ENCODE data around the gene ARHGAP27. TPM values are rescaled to one million over a fixed set of nuclear protein-coding genes. Genes with fewer than 3 reads are reported as not detected.
A peak's percentile ranks its signal among the peaks of the same experiment; 100 is the strongest.
"Not testable (repeated sequence)": the region's sequence is repeated elsewhere in the genome, so short reads cannot be mapped to it uniquely, and the experiment has no call there.

ARHGAP27 gene
- 10 to 100 TPM; 23.5 to 64.9 (median 27.8) TPM for polyA plus RNA-seq

GRCh38 chr17:45432405-45433158 lies at the start of gene ARHGAP27:
ARHGAP27 (minus strand) TSS chr17:45432870; CDS start chr17:45430279, 2,591 bp downstream.
- DNase-seq, result peak in 2 of 3 donors; percentile 26 to 28

GRCh38 chr17:45482317-45482716 lies 49.6 kb upstream of the ARHGAP27 start:
- not testable (repeated sequence) for H3K27me3 Mint-ChIP-seq (ENCODE audit: low read depth in 3 of 3); H3K4me3 Mint-ChIP-seq; DNase-seq; H3K9me3 Mint-ChIP-seq; H3K36me3 Mint-ChIP-seq; H3K27ac Mint-ChIP-seq
- H3K4me1 Mint-ChIP-seq, result peaks cover 13 to 18% of the 10 kb centered on the region in 2 donors

More at GRCh38 chr17:45432405-45433158, at the start of gene ARHGAP27:
- H3K27ac Mint-ChIP-seq, result peak within 1 kb of the TSS; percentile 45 to 75 (median 72)
- peak within 1 kb of the TSS; percentile 85 to 90 (median 88) for H3K4me3 Mint-ChIP-seq
- peaks cover 0 to 5% (median 0%) of the 10 kb centered on the region in 3 donors for H3K36me3 Mint-ChIP-seq
- peaks cover 26 to 28% of the 10 kb centered on the region in 2 donors for H3K4me1 Mint-ChIP-seq
- H3K27me3 Mint-ChIP-seq (ENCODE audit: low read depth in 3 of 3), result peaks cover 2 to 11% (median 10%) of the 10 kb centered on the region in 3 donors
- no peaks in the 10 kb centered on the region for H3K9me3 Mint-ChIP-seq

GRCh38 chr17:45475436-45475835 lies 42.8 kb upstream of the ARHGAP27 start:
- H3K9me3 Mint-ChIP-seq; DNase-seq; H3K27ac Mint-ChIP-seq; H3K4me1 Mint-ChIP-seq; H3K4me3 Mint-ChIP-seq; H3K27me3 Mint-ChIP-seq (ENCODE audit: low read depth in 3 of 3): not testable (repeated sequence)
- peaks cover 7 to 16% (median 14%) of the 10 kb centered on the region in 3 donors for H3K36me3 Mint-ChIP-seq

- H3K36me3 Mint-ChIP-seq, result peaks cover 0 to 11% (median 11%) of the 10 kb centered on the region in 3 donors
- H3K27ac Mint-ChIP-seq; H3K27me3 Mint-ChIP-seq (ENCODE audit: low read depth in 3 of 3); DNase-seq; H3K4me1 Mint-ChIP-seq; H3K4me3 Mint-ChIP-seq; H3K9me3 Mint-ChIP-seq: not testable (repeated sequence)
Observed at GRCh38 chr17:45472249-45472648, 39.6 kb upstream of the ARHGAP27 start.

- H3K27me3 Mint-ChIP-seq (ENCODE audit: low read depth in 3 of 3); H3K4me3 Mint-ChIP-seq; H3K9me3 Mint-ChIP-seq; H3K4me1 Mint-ChIP-seq; DNase-seq: not testable (repeated sequence)
- Mint-ChIP-seq H3K27ac (peak overlapping the region in 1 of 6 donors; percentile 18), H3K36me3 (peaks cover 0 to 15% (median 12%) of the 10 kb centered on the region in 3 donors)
Observed at GRCh38 chr17:45469204-45469563, 36.5 kb upstream of the ARHGAP27 start.

GRCh38 chr17:45468293-45469203 lies 35.9 kb upstream of the ARHGAP27 start:
- not testable (repeated sequence) for DNase-seq; H3K27me3 Mint-ChIP-seq (ENCODE audit: low read depth in 3 of 3); H3K4me3 Mint-ChIP-seq; H3K9me3 Mint-ChIP-seq; H3K4me1 Mint-ChIP-seq; H3K27ac Mint-ChIP-seq
- H3K36me3 Mint-ChIP-seq, result peaks cover 0 to 15% (median 9%) of the 10 kb centered on the region in 3 donors

- peaks cover 8 to 15% (median 9%) of the 10 kb centered on the region in 3 donors for H3K36me3 Mint-ChIP-seq
- H3K4me1 Mint-ChIP-seq, result peaks cover 19 to 26% of the 10 kb centered on the region in 2 donors
Observed at GRCh38 chr17:45461524-45462327, 29.1 kb upstream of the ARHGAP27 start.

GRCh38 chr17:45460422-45460821 lies 27.8 kb upstream of the ARHGAP27 start:
- not testable (repeated sequence) for H3K9me3 Mint-ChIP-seq; H3K27me3 Mint-ChIP-seq (ENCODE audit: low read depth in 3 of 3); H3K4me3 Mint-ChIP-seq; DNase-seq
- Mint-ChIP-seq H3K36me3 (peaks cover 8 to 21% (median 12%) of the 10 kb centered on the region in 3 donors), H3K27ac (peak overlapping the region in 1 of 6 donors; percentile 86), H3K4me1 (peaks cover 21 to 26% of the 10 kb centered on the region in 2 donors)

More at GRCh38 chr17:45461524-45462327, 29.1 kb upstream of the ARHGAP27 start:
- Mint-ChIP-seq H3K4me3 (peak overlapping the region; percentile 45 to 73 (median 66)), H3K27ac (peak overlapping the region; percentile 88 to 95 (median 92))
- H3K27me3 Mint-ChIP-seq (ENCODE audit: low read depth in 3 of 3); H3K9me3 Mint-ChIP-seq: not testable (repeated sequence)
- peak; percentile 45 to 52 (median 49) for DNase-seq

- peak overlapping the region in 4 of 6 donors; percentile 2 to 86 (median 71) for H3K27ac Mint-ChIP-seq
Observed at GRCh38 chr17:45454341-45454740, 21.7 kb upstream of the ARHGAP27 start.

GRCh38 chr17:45453731-45454130 lies 21.1 kb upstream of the ARHGAP27 start:
- peaks cover 14 to 23% (median 17%) of the 10 kb centered on the region in 3 donors for H3K36me3 Mint-ChIP-seq
- peaks cover 24 to 28% of the 10 kb centered on the region in 2 donors for H3K4me1 Mint-ChIP-seq
- not testable (repeated sequence) for H3K4me3 Mint-ChIP-seq; H3K27ac Mint-ChIP-seq; H3K27me3 Mint-ChIP-seq (ENCODE audit: low read depth in 3 of 3); H3K9me3 Mint-ChIP-seq; DNase-seq

More at GRCh38 chr17:45454341-45454740, 21.7 kb upstream of the ARHGAP27 start:
- H3K27me3 Mint-ChIP-seq (ENCODE audit: low read depth in 3 of 3); DNase-seq; H3K9me3 Mint-ChIP-seq: not testable (repeated sequence)
- Mint-ChIP-seq H3K4me3 (peak overlapping the region in 4 of 5 donors; percentile 33 to 49 (median 43)), H3K36me3 (peaks cover 17 to 27% (median 17%) of the 10 kb centered on the region in 3 donors), H3K4me1 (peaks cover 24 to 28% of the 10 kb centered on the region in 2 donors)

GRCh38 chr17:45453225-45453534 lies 20.5 kb upstream of the ARHGAP27 start:
- H3K4me1 Mint-ChIP-seq, result peaks cover 24 to 29% of the 10 kb centered on the region in 2 donors
- H3K36me3 Mint-ChIP-seq, result peaks cover 14 to 23% (median 17%) of the 10 kb centered on the region in 3 donors
- not testable (repeated sequence) for H3K9me3 Mint-ChIP-seq; H3K4me3 Mint-ChIP-seq; H3K27ac Mint-ChIP-seq; H3K27me3 Mint-ChIP-seq (ENCODE audit: low read depth in 3 of 3); DNase-seq

- not testable (repeated sequence) for DNase-seq; H3K9me3 Mint-ChIP-seq; H3K27me3 Mint-ChIP-seq (ENCODE audit: low read depth in 3 of 3)
- peak overlapping the region in 1 of 5 donors; percentile 54 for H3K4me3 Mint-ChIP-seq
- H3K4me1 Mint-ChIP-seq, result peaks cover 24 to 29% of the 10 kb centered on the region in 2 donors
- H3K36me3 Mint-ChIP-seq, result peaks cover 14 to 23% (median 17%) of the 10 kb centered on the region in 3 donors
- peak overlapping the region in 4 of 6 donors; percentile 49 to 69 (median 54) for H3K27ac Mint-ChIP-seq
Observed at GRCh38 chr17:45452329-45453224, 19.9 kb upstream of the ARHGAP27 start.

Data from immature natural killer cell (primary cell).